ENCODE measurements around the gene RFPL3. TPM values are rescaled to one million over a fixed set of nuclear protein-coding genes. Genes with fewer than 3 reads are reported as not detected.

The RFPL3 gene
- total and polyA plus RNA-seq, 2 donors (not counting 3 experiments of a cell fraction or from before 2014, with no cell fraction given), result not detected

- no peak for FAIRE-seq
- intact Hi-C loops (cut with micrococcal nuclease) (no loop called here), dilution Hi-C loops (cut with MboI; ENCODE audit: extremely low pct_ligation_motif_present, low sequenced_read_pairs) (no loop called here)
- Histone ChIP-seq H3K9me1 (replicated peaks; ENCODE audit: control insufficient read depth, extremely low read depth, insufficient read depth, low read length) (no peaks in the 10 kb centered on the region), H3K9me3 (replicated peaks; ENCODE audit: control insufficient read depth, insufficient read depth, low read length) (no peaks in the 10 kb centered on the region), H3K4me3 (replicated peaks in 1 of 3; ENCODE audit: insufficient read depth in 1 of 3, low read depth in 1 of 3, low read length in 3 of 3) (no peak overlapping the region), H3K27ac (ENCODE audit: insufficient read depth, low read depth, low read length) (no peak overlapping the region), H3K36me3 (ENCODE audit: control insufficient read depth in 2 of 2, extremely low read depth in 1 of 2, insufficient read depth in 2 of 2, low read length in 2 of 2) (peaks cover 0 to 3% of the 10 kb centered on the region in 2 experiments), H3K4me1 (ENCODE audit: control insufficient read depth, extremely low read depth, insufficient read depth, low read length) (no peaks in the 10 kb centered on the region), H3K4me2 (ENCODE audit: insufficient read depth, low read length) (no peak overlapping the region), H2AFZ (ENCODE audit: low read depth, low read length) (no peak overlapping the region), H4K20me1 (replicated peaks; ENCODE audit: control insufficient read depth, extremely low read depth, insufficient read depth, low read length) (no peaks in the 10 kb centered on the region), H3K27me3 (ENCODE audit: control insufficient read depth in 2 of 2, insufficient read depth in 2 of 2, low read length in 2 of 2) (no peaks in the 10 kb centered on the region), H3K9ac (replicated peaks; ENCODE audit: extremely low read depth, insufficient read depth, low read length) (no peak overlapping the region), H3K79me2 (ENCODE audit: control insufficient read depth, insufficient read depth, low read length) (no peaks in the 10 kb centered on the region)
- POLR2A ChIA-PET, result no interaction called here
- TF ChIP-seq JUN (IDR thresholded peaks at IDR 0.05; ENCODE audit: borderline replicate concordance, insufficient read depth, insufficient read length, low read depth) (no peak), GATA2 (IDR thresholded peaks at IDR 0.05; ENCODE audit: insufficient read depth, insufficient read length, low read depth, low read length) (no peak), FOS (IDR thresholded peaks at IDR 0.05; ENCODE audit: borderline replicate concordance, insufficient read depth, low read length) (no peak), CTCF (IDR thresholded peaks at IDR 0.05; ENCODE audit: extremely low read depth in 1 of 2, insufficient read depth in 1 of 2, low read depth in 1 of 2, low read length in 2 of 2) (no peak), MYC (IDR thresholded peaks at IDR 0.05; ENCODE audit: low read depth, low read length) (no peak), MAX (IDR thresholded peaks at IDR 0.05; ENCODE audit: insufficient read depth, insufficient read length) (no peak), POLR2A (IDR thresholded peaks at IDR 0.05; ENCODE audit: low read depth, low read length) (no peak), EZH2 (IDR thresholded peaks at IDR 0.05; ENCODE audit: borderline replicate concordance, low read depth, low read length, severe bottlenecking) (no peak), POLR2AphosphoS5 (IDR thresholded peaks at IDR 0.05; ENCODE audit: insufficient read depth, low read depth, low read length) (no peak)
- peak; percentile 6 for DNase-seq (ENCODE audit: low read depth, low spot score)
- no TSS peak for BruUV-seq (replicated peaks)
- CTCF ChIA-PET, result no interaction called here
Observed at GRCh38 chr22:32380991-32381390, 23.3 kb downstream of the RFPL3 start.

All from endothelial cell of umbilical vein (primary cell).